ENCODE data around the gene TEX22. TPM values are rescaled to one million over a fixed set of nuclear protein-coding genes. Genes with fewer than 3 reads are reported as not detected.

TEX22 gene
- total RNA-seq, 4 donors from 2014 or later: not detected

- no peaks in the 10 kb centered on the region for H3K27me3 ChIP-seq
- intact Hi-C loops (cut with DNase I; ENCODE audit: low total_unique reads): no loop called here
- ATAC-seq (no peak), DNase-seq (no peak)
- in situ Hi-C loops (cut with MboI; ENCODE audit: low sequenced_read_pairs in 4 of 4): no loop called here
- no peak for TF ChIP-seq CTCF (IDR thresholded peaks at IDR 0.05 in 4 of 5, conservative IDR thresholded peaks at IDR 0.05 in 1 of 5)
- TF ChIP-seq POLR2A (IDR thresholded peaks at IDR 0.05): no peak
- H3K4me1 ChIP-seq: peaks cover 3 to 12% of the 10 kb centered on the region in 2 donors
- H3K36me3 ChIP-seq: no peaks in the 10 kb centered on the region
- no peak overlapping the region for H3K4me3 ChIP-seq
- no peaks in the 10 kb centered on the region for H3K9me3 ChIP-seq
- H3K27ac ChIP-seq: no peak overlapping the region
These were observed 34.3 kb downstream of the TEX22 start for GRCh38 chr14:105432657-105433056.

GRCh38 chr14:105433161-105433605, 34.8 kb downstream of the TEX22 start:
- Histone ChIP-seq H3K4me1 (peaks cover 3 to 12% of the 10 kb centered on the region in 2 donors), H3K4me3 (no peak overlapping the region), H3K36me3 (no peaks in the 10 kb centered on the region), H3K27ac (no peak overlapping the region), H3K27me3 (no peaks in the 10 kb centered on the region), H3K9me3 (no peaks in the 10 kb centered on the region)
- in situ Hi-C loops (cut with MboI; ENCODE audit: low sequenced_read_pairs in 4 of 4) (no loop called here), intact Hi-C loops (cut with DNase I; ENCODE audit: low total_unique reads) (no loop called here)
- ATAC-seq (no peak), DNase-seq (no peak)
- no peak for TF ChIP-seq POLR2A (IDR thresholded peaks at IDR 0.05)
- no peak for TF ChIP-seq CTCF (IDR thresholded peaks at IDR 0.05 in 4 of 5, conservative IDR thresholded peaks at IDR 0.05 in 1 of 5)

- no peak for DNase-seq
- Histone ChIP-seq H3K9me3 (no peaks in the 10 kb centered on the region), H3K27ac (no peak overlapping the region), H3K4me3 (no peak overlapping the region), H3K36me3 (no peaks in the 10 kb centered on the region), H3K4me1 (no peaks in the 10 kb centered on the region), H3K27me3 (no peaks in the 10 kb centered on the region)
- TF ChIP-seq POLR2A (IDR thresholded peaks at IDR 0.05): no peak
- TF ChIP-seq CTCF (IDR thresholded peaks at IDR 0.05 in 4 of 5, conservative IDR thresholded peaks at IDR 0.05 in 1 of 5): no peak
- in situ Hi-C loops (cut with MboI; ENCODE audit: low sequenced_read_pairs in 4 of 4) (no loop called here), intact Hi-C loops (cut with DNase I; ENCODE audit: low total_unique reads) (no loop called here)
- ATAC-seq: no peak
These were observed 38.1 kb downstream of the TEX22 start for GRCh38 chr14:105436402-105436801.

GRCh38 chr14:105436891-105437722, 38.8 kb downstream of the TEX22 start:
- TF ChIP-seq POLR2A (IDR thresholded peaks at IDR 0.05): no peak
- TF ChIP-seq CTCF (IDR thresholded peaks at IDR 0.05 in 4 of 5, conservative IDR thresholded peaks at IDR 0.05 in 1 of 5): no peak
- in situ Hi-C loops (cut with MboI; ENCODE audit: low sequenced_read_pairs in 4 of 4): no loop called here
- H3K27ac ChIP-seq: no peak overlapping the region
- no peak for DNase-seq
- intact Hi-C loops (cut with DNase I; ENCODE audit: low total_unique reads): no loop called here
- H3K9me3 ChIP-seq: no peaks in the 10 kb centered on the region
- ATAC-seq: no peak
- no peaks in the 10 kb centered on the region for H3K4me1 ChIP-seq
- H3K4me3 ChIP-seq: no peak overlapping the region
- H3K36me3 ChIP-seq: no peaks in the 10 kb centered on the region
- H3K27me3 ChIP-seq: no peaks in the 10 kb centered on the region

Measured in gastrocnemius medialis (tissue), 4 donors.